Measurements from ENCODE around the gene SLC17A3. TPM values are rescaled to one million over a fixed set of nuclear protein-coding genes. Genes with fewer than 3 reads are reported as not detected.
A peak's percentile ranks its signal among the peaks of the same experiment; 100 is the strongest.

SLC17A3 gene
- polyA plus RNA-seq, 12 donors = 0.30 TPM; not detected in 11

- DNase-seq = no peak
These were observed 18.8 kb upstream of the SLC17A3 start for GRCh38 chr6:25892877-25893276.

GRCh38 chr6:25889877-25890853 lies 16.1 kb upstream of the SLC17A3 start:
- peak; percentile 36 for DNase-seq

- no peak for DNase-seq
These were observed 14.6 kb upstream of the SLC17A3 start for GRCh38 chr6:25888626-25889025.

GRCh38 chr6:25886066-25886465 lies 12.0 kb upstream of the SLC17A3 start:
- no peak for DNase-seq

- DNase-seq = no peak
These were observed 9.9 kb upstream of the SLC17A3 start for GRCh38 chr6:25883991-25884390.

DNA sequence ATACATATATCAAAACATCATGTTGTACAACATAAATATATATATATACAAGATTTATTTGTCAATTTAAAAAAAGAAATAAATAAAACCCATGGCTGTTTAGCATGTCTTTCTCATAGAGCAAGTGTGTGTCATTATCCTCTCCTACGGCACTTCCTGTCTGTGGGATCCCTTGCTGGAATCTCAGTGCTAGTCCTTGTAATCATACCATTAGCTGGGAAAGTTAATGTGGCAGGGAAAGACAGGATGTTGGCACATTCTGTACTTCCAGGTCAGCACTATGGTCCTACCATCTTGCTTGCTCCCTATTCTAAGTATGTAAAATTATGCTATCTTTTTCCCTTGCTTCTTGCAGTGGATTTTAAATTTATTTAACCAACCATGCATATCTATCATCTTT lies 9.5 kb upstream of the SLC17A3 start:
- DNase-seq = no peak

DNA sequence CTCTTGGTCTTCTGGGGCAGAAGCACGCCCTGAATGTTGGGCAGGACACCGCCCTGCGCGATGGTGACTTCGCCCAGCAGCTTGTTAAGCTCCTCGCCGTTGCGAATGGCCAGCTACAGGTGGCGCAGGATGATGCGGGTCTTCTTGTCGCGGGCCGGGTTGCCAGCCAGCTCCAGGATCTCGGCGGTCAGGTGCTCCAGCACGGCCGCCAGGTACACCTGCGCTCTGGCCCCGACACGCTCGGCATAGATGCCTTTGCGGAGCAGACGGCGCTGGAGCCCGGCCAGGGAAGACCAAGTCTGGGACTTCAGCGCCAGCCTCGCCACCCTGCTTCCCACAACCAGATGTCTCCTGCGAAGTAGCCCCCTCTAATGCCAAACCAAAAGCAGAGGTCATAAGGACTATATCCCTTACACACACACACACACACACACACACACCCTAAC lies 8.0 kb upstream of the SLC17A3 start:
- DNase-seq = no peak

DNA sequence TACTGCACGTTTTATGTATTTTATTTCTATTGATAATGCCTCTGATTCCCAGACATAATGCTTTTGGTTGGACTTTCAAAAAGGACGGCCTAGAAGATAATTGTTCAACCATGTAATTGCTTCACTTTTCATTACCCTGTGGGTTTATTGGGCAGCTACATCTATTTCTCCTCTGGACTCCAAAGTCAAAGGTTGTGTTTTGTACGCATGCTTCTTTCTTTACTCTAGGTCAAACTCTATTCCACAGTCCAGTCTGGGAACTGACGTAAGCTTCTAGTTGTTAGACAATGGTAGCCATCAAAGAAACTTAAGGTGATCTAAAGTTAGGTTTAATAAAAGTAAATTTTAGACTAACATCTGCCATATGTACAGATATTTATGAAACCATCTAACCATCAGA lies 6.6 kb upstream of the SLC17A3 start:
- DNase-seq = no peak

- no peak for DNase-seq
These were observed 4.8 kb upstream of the SLC17A3 start for GRCh38 chr6:25878721-25879322.

DNA sequence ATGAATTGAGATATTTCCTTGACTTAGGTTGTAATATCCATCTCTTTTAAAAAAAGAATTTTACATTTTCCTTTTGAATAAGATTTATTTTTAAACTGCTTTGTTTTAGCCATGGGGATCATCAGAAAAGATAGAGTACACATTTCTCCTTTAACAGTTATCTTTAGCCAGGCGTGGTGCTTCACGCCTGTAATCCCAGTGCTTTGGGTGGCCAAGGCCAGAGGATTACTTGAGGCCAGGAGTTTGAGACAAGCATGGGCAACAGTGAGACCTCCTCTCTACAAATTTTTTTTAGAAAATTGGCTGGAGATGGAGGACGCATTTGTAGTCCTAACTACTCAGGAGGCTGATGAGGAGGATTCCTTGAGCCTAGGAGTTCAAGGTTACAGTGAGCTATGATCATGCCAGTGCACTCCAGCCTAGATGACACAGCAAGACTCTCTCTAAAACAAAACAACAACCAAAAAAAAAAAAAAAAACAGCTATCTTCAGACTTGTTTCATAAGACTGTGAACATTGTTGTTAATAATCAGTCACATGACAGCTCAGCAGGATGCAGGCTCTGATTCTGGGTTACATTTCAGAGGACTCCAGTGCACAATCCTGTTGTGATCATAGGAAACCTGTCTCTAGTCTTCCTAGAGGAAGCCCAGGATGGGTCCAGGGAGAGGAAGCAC lies 2.0 kb upstream of the SLC17A3 start:
- DNase-seq = no peak

DNA sequence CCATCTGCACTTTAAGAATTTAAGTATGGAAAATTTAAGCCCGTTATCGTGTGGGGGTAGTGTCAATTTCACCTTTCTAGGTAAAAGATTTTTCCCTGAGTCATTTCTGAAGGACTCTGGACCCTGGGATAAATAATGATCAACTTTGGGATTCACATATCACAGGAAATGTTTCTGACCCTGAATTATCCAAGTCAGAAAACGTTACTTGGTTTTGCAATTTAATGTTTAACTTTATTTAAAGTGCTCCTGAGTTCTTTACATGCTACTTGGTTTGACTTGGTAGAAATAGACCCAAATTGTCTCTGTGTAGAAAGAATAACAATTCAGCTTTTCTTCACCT lies 1.5 kb upstream of the SLC17A3 start:
- no peak for DNase-seq

GRCh38 chr6:25874822-25875562 lies 949 bp upstream of the SLC17A3 start:
- no peak for DNase-seq

- DNase-seq = no peak
These were observed 1.2 kb downstream of the SLC17A3 start for GRCh38 chr6:25872814-25873213.

DNA sequence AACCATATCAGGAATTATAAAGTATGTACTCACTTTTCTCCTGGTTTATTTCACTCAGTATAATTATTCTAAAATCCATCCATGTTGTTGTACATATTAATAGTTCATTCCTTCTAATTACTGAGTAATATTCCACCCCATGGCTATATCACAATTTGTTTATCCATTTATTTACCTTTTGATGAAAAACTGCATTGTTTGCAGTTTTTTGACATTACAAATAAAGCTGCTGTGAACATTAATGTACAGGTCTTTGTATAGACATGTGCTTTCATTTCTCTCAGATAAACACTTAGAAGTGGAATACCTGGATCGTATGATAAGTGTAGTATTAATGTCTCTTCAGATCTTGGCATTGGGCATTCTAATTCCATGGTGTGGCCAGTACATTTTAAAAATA lies 4.2 kb downstream of the SLC17A3 start:
- DNase-seq = no peak

DNA sequence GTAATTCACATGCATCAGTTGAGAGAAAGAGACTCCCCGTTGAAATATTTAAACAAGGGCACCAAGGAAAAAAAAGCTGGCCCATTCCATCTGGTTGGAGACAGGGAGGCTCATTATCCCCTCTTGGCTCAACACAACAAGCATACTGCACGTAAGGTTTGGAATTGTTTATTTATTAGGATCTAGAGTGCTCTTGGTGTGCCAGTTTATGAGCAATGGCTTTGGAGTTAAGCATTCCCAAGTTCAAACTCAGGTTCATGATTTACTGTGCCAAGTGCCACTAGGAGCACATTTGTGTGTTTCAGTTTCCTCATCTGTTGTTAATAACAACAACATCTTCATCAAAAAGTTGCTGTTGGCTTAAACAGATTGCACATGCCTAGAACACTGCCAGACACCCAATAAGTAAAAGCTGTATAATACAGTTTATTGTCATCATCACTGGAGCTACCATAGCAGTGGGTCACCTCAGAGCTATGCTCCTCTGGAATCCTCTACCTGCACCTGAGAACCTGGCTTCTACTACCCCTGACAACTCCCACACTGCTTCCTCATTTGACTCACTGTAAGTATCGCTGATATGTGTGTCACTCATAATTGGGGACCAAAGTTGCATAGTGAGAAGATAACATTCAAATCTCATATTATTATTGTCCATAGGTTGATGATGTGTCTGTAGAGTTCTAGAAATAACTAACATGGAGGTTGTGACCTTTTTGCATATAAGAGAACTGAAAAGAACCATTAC lies 5.4 kb downstream of the SLC17A3 start:
- DNase-seq = no peak

GRCh38 chr6:25866011-25866410 lies 8.0 kb downstream of the SLC17A3 start:
- DNase-seq = no peak

DNA sequence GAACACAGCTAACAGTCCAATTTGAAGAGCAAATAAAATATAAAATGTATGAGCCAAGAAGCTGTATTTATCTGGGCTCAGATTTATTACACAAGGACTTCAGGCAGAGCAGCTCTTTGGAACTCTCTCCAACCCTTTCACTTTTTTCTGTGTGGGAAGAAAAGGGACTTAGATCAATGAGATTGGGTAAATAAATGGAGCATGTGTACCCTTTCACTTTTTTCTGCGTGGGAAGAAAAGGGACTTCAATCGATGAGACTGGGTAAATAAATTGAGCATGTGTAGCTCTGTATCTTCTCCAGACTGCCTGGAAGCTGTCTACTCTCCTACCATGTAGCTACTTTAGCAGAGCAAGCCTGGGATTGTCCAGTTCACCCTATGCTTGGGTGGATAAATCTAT lies 10.7 kb downstream of the SLC17A3 start:
- no peak for DNase-seq

DNA sequence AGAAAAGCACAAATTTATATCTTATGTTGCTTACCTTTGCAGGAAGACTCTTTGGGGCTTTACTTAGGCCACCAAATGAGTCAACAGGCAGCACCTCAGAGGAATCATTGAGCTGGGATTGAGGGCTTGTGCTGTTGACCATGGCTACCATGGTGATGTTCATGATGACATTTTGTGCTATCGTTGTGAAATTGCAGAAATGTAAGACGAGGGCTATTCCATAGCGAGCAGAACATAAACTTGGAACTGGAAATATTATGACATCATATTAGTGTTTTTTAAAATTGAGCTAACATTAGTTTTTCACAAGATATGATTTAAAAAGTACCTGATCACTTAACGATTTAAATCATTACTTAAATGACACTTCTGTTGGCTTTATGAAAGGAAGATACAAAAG lies 11.8 kb downstream of the SLC17A3 start:
- DNase-seq = no peak

DNA sequence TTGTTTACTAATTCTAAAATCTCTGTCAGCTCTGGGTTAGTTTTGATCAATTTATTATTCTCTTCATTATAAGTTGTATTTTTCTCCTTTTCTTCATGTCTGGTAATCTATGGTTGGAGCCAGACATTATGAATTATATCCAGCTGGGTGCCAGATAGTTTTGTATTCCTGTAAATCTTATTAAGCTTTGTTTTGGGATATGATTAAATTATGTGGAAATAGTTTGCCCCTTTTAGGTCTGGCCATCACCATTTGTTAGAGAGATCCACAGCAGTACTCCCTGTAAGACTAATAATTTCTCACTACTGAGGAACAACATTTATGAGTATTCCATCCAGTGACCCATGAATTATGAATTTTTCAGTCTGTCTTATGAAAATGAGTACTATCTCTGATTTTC lies 21.3 kb downstream of the SLC17A3 start:
- no peak for DNase-seq

DNA sequence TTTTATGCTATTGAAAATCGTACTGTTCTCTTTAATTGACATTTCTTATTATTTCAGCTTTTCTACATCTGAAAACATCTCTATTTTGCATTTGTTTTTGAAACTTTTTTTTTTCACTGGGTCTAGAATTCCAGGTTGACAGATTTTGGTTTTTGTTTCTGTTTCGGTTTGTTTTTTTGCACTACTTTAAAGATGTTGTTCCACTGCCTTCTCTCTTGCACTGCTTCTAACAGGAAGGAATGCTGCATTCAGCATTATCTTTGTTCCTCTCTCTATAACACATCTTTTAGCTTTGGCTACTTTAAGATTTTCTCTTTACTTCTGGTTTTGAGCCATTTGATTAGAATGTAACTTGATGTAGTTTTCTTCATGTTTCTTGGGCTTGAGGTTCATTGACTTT lies 22.1 kb downstream of the SLC17A3 start:
- DNase-seq = no peak

- no peak for DNase-seq
These were observed 29.5 kb downstream of the SLC17A3 start for GRCh38 chr6:25844518-25844917.
